Measurements from ENCODE around the gene DOCK2.

DNA sequence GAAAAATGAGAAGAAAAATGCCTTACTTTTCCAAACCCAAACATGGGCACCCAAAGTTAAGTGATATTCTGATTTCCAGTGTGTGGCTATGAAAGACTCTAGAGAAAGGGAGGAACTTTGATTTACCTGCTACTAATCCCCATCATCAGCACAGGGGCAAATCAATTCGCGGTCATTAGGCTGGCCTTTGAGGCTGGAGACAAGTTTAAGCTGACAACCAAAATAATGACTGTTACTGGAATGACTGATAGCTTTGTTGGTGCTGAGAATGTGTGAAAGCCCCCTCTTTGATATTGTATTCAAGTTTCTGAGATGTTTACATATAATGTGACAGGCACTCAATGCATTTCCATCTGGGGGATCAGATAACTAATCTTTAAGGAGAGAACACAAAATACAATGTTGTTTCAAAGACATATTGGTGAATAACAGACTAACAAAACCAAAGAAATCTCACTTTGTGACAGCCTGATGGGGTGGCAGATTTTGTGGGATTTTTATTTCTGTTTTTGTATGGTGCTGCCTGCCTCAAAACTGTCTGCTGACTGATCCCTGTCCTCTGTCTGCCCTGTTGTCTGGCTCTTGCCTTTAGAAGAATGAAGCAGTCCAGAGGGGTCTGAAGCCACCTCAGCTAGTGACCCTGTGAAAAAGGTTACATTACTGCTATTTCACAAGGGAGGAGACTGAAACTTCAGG, 355.9 kb downstream of the DOCK2 start:
- TF ChIP-seq, protein P1, sequence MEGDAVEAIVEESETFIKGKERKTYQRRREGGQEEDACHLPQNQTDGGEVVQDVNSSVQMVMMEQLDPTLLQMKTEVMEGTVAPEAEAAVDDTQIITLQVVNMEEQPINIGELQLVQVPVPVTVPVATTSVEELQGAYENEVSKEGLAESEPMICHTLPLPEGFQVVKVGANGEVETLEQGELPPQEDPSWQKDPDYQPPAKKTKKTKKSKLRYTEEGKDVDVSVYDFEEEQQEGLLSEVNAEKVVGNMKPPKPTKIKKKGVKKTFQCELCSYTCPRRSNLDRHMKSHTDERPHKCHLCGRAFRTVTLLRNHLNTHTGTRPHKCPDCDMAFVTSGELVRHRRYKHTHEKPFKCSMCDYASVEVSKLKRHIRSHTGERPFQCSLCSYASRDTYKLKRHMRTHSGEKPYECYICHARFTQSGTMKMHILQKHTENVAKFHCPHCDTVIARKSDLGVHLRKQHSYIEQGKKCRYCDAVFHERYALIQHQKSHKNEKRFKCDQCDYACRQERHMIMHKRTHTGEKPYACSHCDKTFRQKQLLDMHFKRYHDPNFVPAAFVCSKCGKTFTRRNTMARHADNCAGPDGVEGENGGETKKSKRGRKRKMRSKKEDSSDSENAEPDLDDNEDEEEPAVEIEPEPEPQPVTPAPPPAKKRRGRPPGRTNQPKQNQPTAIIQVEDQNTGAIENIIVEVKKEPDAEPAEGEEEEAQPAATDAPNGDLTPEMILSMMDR (optimal IDR thresholded peaks at IDR 0.05 in 1 of 3, IDR thresholded peaks at IDR 0.05 in 1 of 3, conservative IDR thresholded peaks at IDR 0.05 in 1 of 3; ENCODE audit: extremely low read depth in 1 of 3, insufficient read depth in 2 of 3, low read length in 3 of 3): no peak
- TF ChIP-seq EZH2 (IDR thresholded peaks at IDR 0.05; ENCODE audit: low read length): no peak

Data from keratinocyte (primary cell).